Panc1 (cell line): ENCODE data around the gene DNAL4. TPM values are rescaled to one million over a fixed set of nuclear protein-coding genes. Genes with fewer than 3 reads are reported as not detected.

Source experiments
- ATAC-seq: fragments of 200-7000 bp; cut with Tn5 transposase; 2 replicates; pipeline ENCODE4 v1.9.1; 2020; ENCODE audit warnings: mild to moderate bottlenecking, moderate library complexity
- BruUV-seq: library from RNA; stranded (reverse); fragments of 400-500 nt; replicated peaks from 2 replicates; lab custom pipeline; 2021; lab: Mats Ljungman, UMichigan
- CTCF ChIA-PET: fragments of 300-600 bp; sonication (Branson Sonifier 250); formaldehyde crosslinking; loops from one replicate; lab custom pipeline; 2022; ENCODE audit warnings: antibody characterized with exemption; lab: Charles Lee
- POLR2A ChIA-PET: fragments of 300-600 bp; sonication (Branson Sonifier 250); formaldehyde crosslinking; loops from one replicate; lab custom pipeline; 2022; ENCODE audit warnings: antibody characterized with exemption; lab: Charles Lee
- DNase-seq: peaks from one replicate; pipeline ENCODE4 v3.0.0-alpha.2; 2010; ENCODE audit warnings: low read depth, low spot score
- H3K27ac ChIP-seq: 2 replicates; pipeline ENCODE4 v1.5.1; 2011; ENCODE audit warnings: mild to moderate bottlenecking, low read length, inconsistent platforms
- H3K27me3 ChIP-seq: fragments of 200-500 bp; sonication (Bioruptor generic); 2 replicates; pipeline ENCODE4 v1.6.0; 2014; ENCODE audit warnings: low read length, inconsistent platforms; ENCODE audit not compliant: control insufficient read depth, insufficient read depth
- H3K36me3 ChIP-seq: fragments of 200-500 bp; sonication (Bioruptor generic); 2 replicates; pipeline ENCODE4 v1.5.1; 2014; ENCODE audit warnings: inconsistent platforms, mild to moderate bottlenecking, low read length, moderate library complexity; ENCODE audit not compliant: control insufficient read depth, insufficient read depth
- H3K4me1 ChIP-seq: 2 replicates; pipeline ENCODE4 v1.5.1; 2011; ENCODE audit warnings: inconsistent platforms, mild to moderate bottlenecking, low read length, moderate library complexity; ENCODE audit not compliant: control insufficient read depth, insufficient read depth
- H3K4me3 ChIP-seq, 2 experiments: 2 replicates each; pipeline ENCODE4 v1.5.1; 2011 to 2012; ENCODE audit warnings: low read depth in 2 of 2, low read length in 2 of 2, mild to moderate bottlenecking in 2 of 2, inconsistent platforms in 1 of 2, moderate library complexity in 1 of 2
- H3K9me3 ChIP-seq: fragments of 200-500 bp; sonication (Bioruptor generic); 2 replicates; pipeline ENCODE4 v1.5.1; 2014; ENCODE audit warnings: low read depth, mild to moderate bottlenecking, inconsistent platforms, low read length, moderate library complexity; ENCODE audit not compliant: control insufficient read depth, insufficient read depth
- POLR2AphosphoS5 ChIP-seq: IDR thresholded peaks from 2 replicates; pipeline ENCODE4 v1.6.1; 2012; ENCODE audit warnings: mild to moderate bottlenecking, low read depth, low read length, moderate library complexity
- SIN3A ChIP-seq: IDR thresholded peaks from 2 replicates; pipeline ENCODE4 v1.6.1; 2012; ENCODE audit warnings: low read depth, mild to moderate bottlenecking, low read length, moderate library complexity, borderline replicate concordance; ENCODE audit not compliant: insufficient read depth
- TCF7L2 ChIP-seq: IDR thresholded peaks from 2 replicates; pipeline ENCODE4 v1.6.1; 2011; ENCODE audit warnings: mild to moderate bottlenecking, low read depth, low read length, inconsistent platforms
- in situ Hi-C: cut with HindIII; loops from 2 replicates; pipeline ENCODE4 v1.10.0; 2016; ENCODE audit warnings: low sequenced_read_pairs, low pct_unique_long_range_greater_than_20kb
- intact Hi-C: fragments of 100-400 bp; cut with micrococcal nuclease; formaldehyde crosslinking; loops from one replicate; pipeline ENCODE4 v1.10.0; 2022; ENCODE audit not compliant: unreplicated experiment
- total RNA-seq: library from RNA; stranded (reverse); gene quantifications from one replicate; pipeline ENCODE4 v1.2.1, GENCODE V29; 2021; ENCODE audit not compliant: unreplicated experiment
- TF ChIP-seq, protein P1 (sequence below), 2 experiments: IDR thresholded peaks; 2 replicates each; pipeline ENCODE4 v1.6.1; 2011 to 2012; ENCODE audit warnings: low read depth in 2 of 2, control low read depth in 1 of 2, low read length in 1 of 2, mild to moderate bottlenecking in 1 of 2, moderate library complexity in 1 of 2; ENCODE audit not compliant: insufficient read depth in 1 of 2
- TF ChIP-seq, protein P2 (sequence below): fragments of 450-650 bp; IDR thresholded peaks from 2 replicates; pipeline ENCODE4 v1.5.1; 2017; ENCODE audit warnings: mild to moderate bottlenecking

DNAL4 gene
- total RNA-seq, 1 experiment from 2014 or later, result 10.5 TPM

DNA sequence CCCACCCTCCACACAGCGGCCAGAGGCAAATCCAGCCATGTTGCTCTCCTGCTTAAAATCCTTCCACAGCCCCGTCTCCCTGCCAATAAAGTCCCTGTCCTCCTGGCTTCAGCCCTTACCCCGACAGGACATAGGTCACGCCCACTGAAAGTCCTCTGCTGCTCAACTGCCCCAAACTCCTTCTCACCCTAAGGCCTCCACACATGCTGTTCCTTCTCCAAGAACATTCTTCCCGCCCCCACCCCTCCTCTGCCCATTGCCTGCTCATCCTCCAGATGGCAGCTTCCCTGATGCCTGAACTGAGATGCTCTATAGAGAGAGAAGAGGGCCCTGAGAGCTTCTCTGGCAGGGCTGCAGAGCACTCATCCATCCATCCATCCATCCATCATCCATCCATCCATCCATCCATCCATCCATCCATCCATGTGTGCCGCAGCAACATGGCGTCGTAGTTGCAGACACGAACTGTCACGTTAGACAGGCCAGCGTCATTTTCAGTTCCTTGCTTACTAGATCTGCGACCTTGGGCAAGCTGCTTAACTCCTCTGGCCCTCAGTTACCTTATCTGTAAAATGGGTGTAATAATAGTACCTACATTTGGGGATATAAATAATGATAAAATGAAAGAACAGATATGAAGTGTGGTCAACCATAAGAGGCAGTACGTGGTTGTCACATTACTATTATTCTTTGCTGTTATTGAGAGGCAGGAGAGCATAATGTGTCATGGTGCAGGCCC, 40.4 kb upstream of the DNAL4 start:
- no peaks in the 10 kb centered on the region for H3K36me3 ChIP-seq
- no peaks in the 10 kb centered on the region for H3K9me3 ChIP-seq
- in situ Hi-C loops, result no loop called here
- no peaks in the 10 kb centered on the region for H3K27me3 ChIP-seq
- no peak overlapping the region for H3K27ac ChIP-seq
- TF ChIP-seq, protein P1, sequence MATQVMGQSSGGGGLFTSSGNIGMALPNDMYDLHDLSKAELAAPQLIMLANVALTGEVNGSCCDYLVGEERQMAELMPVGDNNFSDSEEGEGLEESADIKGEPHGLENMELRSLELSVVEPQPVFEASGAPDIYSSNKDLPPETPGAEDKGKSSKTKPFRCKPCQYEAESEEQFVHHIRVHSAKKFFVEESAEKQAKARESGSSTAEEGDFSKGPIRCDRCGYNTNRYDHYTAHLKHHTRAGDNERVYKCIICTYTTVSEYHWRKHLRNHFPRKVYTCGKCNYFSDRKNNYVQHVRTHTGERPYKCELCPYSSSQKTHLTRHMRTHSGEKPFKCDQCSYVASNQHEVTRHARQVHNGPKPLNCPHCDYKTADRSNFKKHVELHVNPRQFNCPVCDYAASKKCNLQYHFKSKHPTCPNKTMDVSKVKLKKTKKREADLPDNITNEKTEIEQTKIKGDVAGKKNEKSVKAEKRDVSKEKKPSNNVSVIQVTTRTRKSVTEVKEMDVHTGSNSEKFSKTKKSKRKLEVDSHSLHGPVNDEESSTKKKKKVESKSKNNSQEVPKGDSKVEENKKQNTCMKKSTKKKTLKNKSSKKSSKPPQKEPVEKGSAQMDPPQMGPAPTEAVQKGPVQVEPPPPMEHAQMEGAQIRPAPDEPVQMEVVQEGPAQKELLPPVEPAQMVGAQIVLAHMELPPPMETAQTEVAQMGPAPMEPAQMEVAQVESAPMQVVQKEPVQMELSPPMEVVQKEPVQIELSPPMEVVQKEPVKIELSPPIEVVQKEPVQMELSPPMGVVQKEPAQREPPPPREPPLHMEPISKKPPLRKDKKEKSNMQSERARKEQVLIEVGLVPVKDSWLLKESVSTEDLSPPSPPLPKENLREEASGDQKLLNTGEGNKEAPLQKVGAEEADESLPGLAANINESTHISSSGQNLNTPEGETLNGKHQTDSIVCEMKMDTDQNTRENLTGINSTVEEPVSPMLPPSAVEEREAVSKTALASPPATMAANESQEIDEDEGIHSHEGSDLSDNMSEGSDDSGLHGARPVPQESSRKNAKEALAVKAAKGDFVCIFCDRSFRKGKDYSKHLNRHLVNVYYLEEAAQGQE (IDR thresholded peaks at IDR 0.05; ENCODE audit: insufficient read depth in 1 of 2, low read depth in 2 of 2, low read length in 1 of 2), result no peak
- TF ChIP-seq, protein P2, sequence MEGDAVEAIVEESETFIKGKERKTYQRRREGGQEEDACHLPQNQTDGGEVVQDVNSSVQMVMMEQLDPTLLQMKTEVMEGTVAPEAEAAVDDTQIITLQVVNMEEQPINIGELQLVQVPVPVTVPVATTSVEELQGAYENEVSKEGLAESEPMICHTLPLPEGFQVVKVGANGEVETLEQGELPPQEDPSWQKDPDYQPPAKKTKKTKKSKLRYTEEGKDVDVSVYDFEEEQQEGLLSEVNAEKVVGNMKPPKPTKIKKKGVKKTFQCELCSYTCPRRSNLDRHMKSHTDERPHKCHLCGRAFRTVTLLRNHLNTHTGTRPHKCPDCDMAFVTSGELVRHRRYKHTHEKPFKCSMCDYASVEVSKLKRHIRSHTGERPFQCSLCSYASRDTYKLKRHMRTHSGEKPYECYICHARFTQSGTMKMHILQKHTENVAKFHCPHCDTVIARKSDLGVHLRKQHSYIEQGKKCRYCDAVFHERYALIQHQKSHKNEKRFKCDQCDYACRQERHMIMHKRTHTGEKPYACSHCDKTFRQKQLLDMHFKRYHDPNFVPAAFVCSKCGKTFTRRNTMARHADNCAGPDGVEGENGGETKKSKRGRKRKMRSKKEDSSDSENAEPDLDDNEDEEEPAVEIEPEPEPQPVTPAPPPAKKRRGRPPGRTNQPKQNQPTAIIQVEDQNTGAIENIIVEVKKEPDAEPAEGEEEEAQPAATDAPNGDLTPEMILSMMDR, result no peak
- no peak for TF ChIP-seq SIN3A
- TF ChIP-seq TCF7L2, result no peak
- no peak for TF ChIP-seq POLR2AphosphoS5
- ChIA-PET POLR2A (interaction anchor here (0.6 to 0.7 kb wide), 2 partner anchors 71 to 457 kb away, joined by 4 to 9 read pairs; no protein-coding TSS in a partner anchor), CTCF (interaction anchor here (0.6 to 0.7 kb wide), 2 partner anchors 11 to 88 kb away, joined by 8 to 14 read pairs; no protein-coding TSS in a partner anchor)
- H3K4me3 ChIP-seq, result no peak overlapping the region
- H3K4me1 ChIP-seq, result peaks cover 9% of the 10 kb centered on the region; the same call in 1 of the 2 replicates
- DNase-seq, result no peak
- BruUV-seq, result no TSS peak
- intact Hi-C loops, result no loop called here
- no peak for ATAC-seq

DNA sequence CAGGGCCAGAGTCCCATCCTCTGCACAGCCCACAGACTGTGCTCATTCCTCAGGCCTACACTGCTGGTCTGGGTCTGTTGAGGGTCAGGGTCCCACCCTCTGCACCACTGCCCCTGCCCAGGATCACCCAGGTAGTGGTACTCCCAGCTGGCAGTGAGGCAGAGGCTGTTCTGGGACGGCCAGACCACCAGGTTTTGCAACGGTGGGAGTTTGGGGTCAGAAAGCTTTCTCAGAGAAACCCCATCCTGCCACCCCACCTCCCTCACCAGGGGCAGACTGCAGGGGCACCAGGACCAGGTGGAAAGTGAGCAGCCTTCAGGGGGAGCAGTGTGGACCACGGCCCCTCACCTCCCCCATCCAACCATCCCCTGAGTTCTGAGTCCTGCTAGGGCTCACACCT, 39.1 kb upstream of the DNAL4 start:
- Histone ChIP-seq H3K27ac (no peak overlapping the region), H3K36me3 (no peaks in the 10 kb centered on the region), H3K27me3 (no peaks in the 10 kb centered on the region), H3K4me1 (peaks cover 9% of the 10 kb centered on the region; the same call in 1 of the 2 replicates), H3K4me3 (no peak overlapping the region), H3K9me3 (no peaks in the 10 kb centered on the region)
- BruUV-seq, result no TSS peak
- intact Hi-C loops, result no loop called here
- TF ChIP-seq TCF7L2 (no peak), POLR2AphosphoS5 (no peak), SIN3A (no peak)
- TF ChIP-seq, protein P1 (IDR thresholded peaks at IDR 0.05; ENCODE audit: insufficient read depth in 1 of 2, low read depth in 2 of 2, low read length in 1 of 2), result no peak
- TF ChIP-seq, protein P2, result no peak
- ChIA-PET CTCF (no interaction called here), POLR2A (no interaction called here)
- in situ Hi-C loops, result no loop called here
- ATAC-seq, result 0 out of 2 replicates have a peak, but pooled peaks have one; percentile 17
- DNase-seq, result no peak
